Hepatocyte (in vitro differentiated cells): ENCODE data around the gene LAMP1. TPM values are rescaled to one million over a fixed set of nuclear protein-coding genes. Genes with fewer than 3 reads are reported as not detected.

ENCODE experiments used
- DNase-seq: peaks from one replicate; pipeline ENCODE4 v3.0.0-alpha.2; 2016; ENCODE audit warnings: low spot score
- H2AFZ ChIP-seq: fragments of 200-600 bp; sonication (generic); 2 replicates; pipeline ENCODE4 v1.6.0; 2016; ENCODE audit warnings: antibody characterized with exemption, mild to moderate bottlenecking
- H3K27ac ChIP-seq: fragments of 200-600 bp; sonication (generic); 2 replicates; pipeline ENCODE4 v1.5.1; 2016; ENCODE audit warnings: mild to moderate bottlenecking
- H3K27me3 ChIP-seq: fragments of 200-600 bp; sonication (generic); 2 replicates; pipeline ENCODE4 v1.6.1; 2016
- H3K36me3 ChIP-seq: fragments of 200-600 bp; sonication (generic); replicated peaks from 2 replicates; pipeline ENCODE4 v1.5.1; 2016; ENCODE audit warnings: low read depth; ENCODE audit not compliant: insufficient read depth
- H3K4me1 ChIP-seq: fragments of 200-600 bp; sonication (generic); 2 replicates; pipeline ENCODE4 v1.5.1; 2016; ENCODE audit warnings: mild to moderate bottlenecking, moderate library complexity; ENCODE audit not compliant: insufficient read depth
- H3K4me2 ChIP-seq: fragments of 200-600 bp; sonication (generic); 2 replicates; pipeline ENCODE4 v1.6.0; 2016
- H3K4me3 ChIP-seq: fragments of 200-600 bp; sonication (generic); 2 replicates; pipeline ENCODE4 v1.5.1; 2016; ENCODE audit warnings: mild to moderate bottlenecking
- H3K79me2 ChIP-seq: fragments of 200-600 bp; sonication (generic); 2 replicates; pipeline ENCODE4 v1.6.0; 2017; ENCODE audit warnings: mild to moderate bottlenecking
- H3K9me2 ChIP-seq: fragments of 200-600 bp; sonication (generic); replicated peaks from 2 replicates; pipeline ENCODE4 v1.6.0; 2017; ENCODE audit warnings: mild to moderate bottlenecking; ENCODE audit not compliant: insufficient read depth
- H3K9me3 ChIP-seq: fragments of 200-600 bp; sonication (generic); 2 replicates; pipeline ENCODE4 v1.5.1; 2016; ENCODE audit warnings: low read depth, mild to moderate bottlenecking
- H4K20me1 ChIP-seq: fragments of 200-600 bp; sonication (generic); 2 replicates; pipeline ENCODE4 v1.6.0; 2016; ENCODE audit warnings: mild to moderate bottlenecking; ENCODE audit not compliant: insufficient read depth, poor library complexity, severe bottlenecking
- EZH2 ChIP-seq: fragments of 200-600 bp; sonication (generic); IDR thresholded peaks from 2 replicates; pipeline ENCODE4 v1.6.1; 2016; ENCODE audit warnings: antibody characterized with exemption, mild to moderate bottlenecking, borderline replicate concordance
- EZH2phosphoT487 ChIP-seq: fragments of 200-600 bp; sonication (generic); IDR thresholded peaks from one replicate; pipeline ENCODE4 v1.6.1; 2018; ENCODE audit warnings: antibody characterized with exemption, mild to moderate bottlenecking, low read depth, moderate library complexity; ENCODE audit not compliant: unreplicated experiment, severe bottlenecking
- WGBS: methylation state at CpG from one replicate; pipeline ENCODE4 v1.1.6; 2016; ENCODE audit warnings: low lambda C conversion rate; ENCODE audit errors: missing lambda C conversion rate; 5-methylcytosine and 5-hydroxymethylcytosine counted together
- polyA plus RNA-seq: library from polyadenylated mRNA; unstranded; fragments of >200 nt; fragmentation: Nextera tagmentation; extraction: Ambion mirVana; gene quantifications from 2 replicates; pipeline ENCODE4 v1.2.1, GENCODE V29; 2016
- total RNA-seq: library from RNA; depleted of rRNA; stranded (reverse); fragments of >200 nt; gene quantifications from 2 replicates; pipeline ENCODE4 v1.2.3, GENCODE V29; 2014
- TF ChIP-seq, protein P1 (sequence below): fragments of 200-600 bp; sonication (generic); IDR thresholded peaks from 2 replicates; pipeline ENCODE4 v1.5.1; 2016; ENCODE audit warnings: antibody characterized with exemption, mild to moderate bottlenecking; ENCODE audit not compliant: poor library complexity

Gene LAMP1
- total and polyA plus RNA-seq, 2 experiments from 2014 or later = 190 to 233 TPM

DNA sequence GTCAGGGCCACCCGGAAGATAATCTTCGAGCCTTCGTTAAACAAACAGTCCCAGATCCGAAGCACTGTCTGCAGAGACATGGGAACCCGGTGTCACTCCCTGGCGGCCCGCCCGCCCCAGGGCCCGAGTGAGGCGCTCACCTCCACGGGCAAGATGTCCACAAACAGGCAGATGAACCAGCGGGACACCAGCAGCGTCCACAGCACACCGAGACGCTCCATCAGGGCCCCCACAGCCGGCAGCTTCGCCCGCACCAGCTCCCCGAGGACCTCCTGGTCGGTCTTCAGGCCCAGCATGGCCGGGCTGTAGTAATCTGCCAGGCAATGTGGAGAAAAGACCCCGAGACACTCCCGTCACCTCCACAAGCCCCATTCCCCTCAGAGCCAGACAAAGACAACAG lies 28.7 kb downstream of the LAMP1 start:
- peaks cover 4% of the 10 kb centered on the region for H3K36me3 ChIP-seq
- WGBS = 86% methylated on average over 23 of the region's 23 CpGs
- TF ChIP-seq EZH2phosphoT487 (no peak), EZH2 (no peak)
- TF ChIP-seq, protein P1, sequence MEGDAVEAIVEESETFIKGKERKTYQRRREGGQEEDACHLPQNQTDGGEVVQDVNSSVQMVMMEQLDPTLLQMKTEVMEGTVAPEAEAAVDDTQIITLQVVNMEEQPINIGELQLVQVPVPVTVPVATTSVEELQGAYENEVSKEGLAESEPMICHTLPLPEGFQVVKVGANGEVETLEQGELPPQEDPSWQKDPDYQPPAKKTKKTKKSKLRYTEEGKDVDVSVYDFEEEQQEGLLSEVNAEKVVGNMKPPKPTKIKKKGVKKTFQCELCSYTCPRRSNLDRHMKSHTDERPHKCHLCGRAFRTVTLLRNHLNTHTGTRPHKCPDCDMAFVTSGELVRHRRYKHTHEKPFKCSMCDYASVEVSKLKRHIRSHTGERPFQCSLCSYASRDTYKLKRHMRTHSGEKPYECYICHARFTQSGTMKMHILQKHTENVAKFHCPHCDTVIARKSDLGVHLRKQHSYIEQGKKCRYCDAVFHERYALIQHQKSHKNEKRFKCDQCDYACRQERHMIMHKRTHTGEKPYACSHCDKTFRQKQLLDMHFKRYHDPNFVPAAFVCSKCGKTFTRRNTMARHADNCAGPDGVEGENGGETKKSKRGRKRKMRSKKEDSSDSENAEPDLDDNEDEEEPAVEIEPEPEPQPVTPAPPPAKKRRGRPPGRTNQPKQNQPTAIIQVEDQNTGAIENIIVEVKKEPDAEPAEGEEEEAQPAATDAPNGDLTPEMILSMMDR = no peak

GRCh38 chr13:113327391-113327765 lies 30.3 kb downstream of the LAMP1 start:
- WGBS = 92% methylated on average over 13 of the region's 13 CpGs
- TF ChIP-seq EZH2phosphoT487 (no peak), EZH2 (no peak)
- TF ChIP-seq, protein P1 = no peak
- H3K27ac ChIP-seq = no peak overlapping the region
- no peaks in the 10 kb centered on the region for H3K9me2 ChIP-seq
- no peaks in the 10 kb centered on the region for H3K27me3 ChIP-seq
- no peaks in the 10 kb centered on the region for H3K9me3 ChIP-seq
- H3K4me2 ChIP-seq = no peak overlapping the region
- H3K79me2 ChIP-seq = no peaks in the 10 kb centered on the region
- H4K20me1 ChIP-seq = no peaks in the 10 kb centered on the region
- H3K4me3 ChIP-seq = no peak overlapping the region
- no peak overlapping the region for H2AFZ ChIP-seq
- H3K36me3 ChIP-seq = peaks cover 4% of the 10 kb centered on the region
- no peak for DNase-seq
- H3K4me1 ChIP-seq = no peaks in the 10 kb centered on the region

More for the DNA sequence above, 28.7 kb downstream of the LAMP1 start:
- no peaks in the 10 kb centered on the region for H3K27me3 ChIP-seq
- no peaks in the 10 kb centered on the region for H3K9me3 ChIP-seq
- H3K4me3 ChIP-seq = no peak overlapping the region
- DNase-seq = no peak
- H4K20me1 ChIP-seq = no peaks in the 10 kb centered on the region
- H3K4me2 ChIP-seq = no peak overlapping the region
- no peaks in the 10 kb centered on the region for H3K4me1 ChIP-seq
- H3K79me2 ChIP-seq = no peaks in the 10 kb centered on the region
- no peaks in the 10 kb centered on the region for H3K9me2 ChIP-seq
- no peak overlapping the region for H3K27ac ChIP-seq
- H2AFZ ChIP-seq = no peak overlapping the region

DNA sequence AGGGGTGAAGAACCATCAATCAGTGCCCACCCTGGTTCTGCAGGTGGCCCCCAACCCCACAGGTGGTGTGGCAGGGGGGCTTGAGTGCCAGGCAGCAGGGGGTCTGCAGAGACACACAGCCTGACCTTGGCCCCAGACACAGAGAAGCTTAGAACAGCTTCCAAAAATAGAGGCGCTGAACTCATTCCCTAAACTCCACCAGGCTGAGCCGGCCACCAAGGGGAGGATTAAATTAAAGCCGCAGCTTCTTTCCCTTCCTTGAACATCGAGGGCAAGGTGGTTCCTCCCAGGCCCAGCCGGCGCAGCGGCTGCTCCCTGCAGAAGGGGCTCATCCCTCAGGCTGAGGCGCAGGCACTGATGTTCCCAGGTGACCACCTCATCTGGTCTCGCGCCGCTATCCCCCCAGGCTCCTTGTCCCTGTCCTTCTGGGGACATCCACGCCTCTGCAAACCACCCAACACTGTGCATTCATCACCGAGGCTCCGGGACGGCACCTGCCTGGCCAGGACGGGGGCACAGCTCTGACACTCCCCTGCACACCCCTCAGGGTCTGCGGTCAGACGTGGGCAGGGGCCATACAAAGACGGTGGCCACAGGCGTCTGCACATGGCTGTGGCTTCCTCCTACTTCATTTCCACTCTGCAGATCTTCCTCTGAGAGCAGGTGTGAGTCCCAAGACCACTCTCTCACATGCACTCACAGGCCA lies 30.9 kb downstream of the LAMP1 start:
- H3K4me2 ChIP-seq = no peak overlapping the region
- H4K20me1 ChIP-seq = no peaks in the 10 kb centered on the region
- no peak overlapping the region for H3K27ac ChIP-seq
- no peaks in the 10 kb centered on the region for H3K79me2 ChIP-seq
- WGBS = 91% methylated on average over 19 of the region's 20 CpGs
- DNase-seq = no peak
- no peaks in the 10 kb centered on the region for H3K9me2 ChIP-seq
- no peak overlapping the region for H3K4me3 ChIP-seq
- H3K4me1 ChIP-seq = no peaks in the 10 kb centered on the region
- H3K27me3 ChIP-seq = no peaks in the 10 kb centered on the region
- H2AFZ ChIP-seq = no peak overlapping the region
- no peaks in the 10 kb centered on the region for H3K9me3 ChIP-seq
- peaks cover 3% of the 10 kb centered on the region for H3K36me3 ChIP-seq
- TF ChIP-seq, protein P1 = no peak
- no peak for TF ChIP-seq EZH2phosphoT487
- no peak for TF ChIP-seq EZH2

DNA sequence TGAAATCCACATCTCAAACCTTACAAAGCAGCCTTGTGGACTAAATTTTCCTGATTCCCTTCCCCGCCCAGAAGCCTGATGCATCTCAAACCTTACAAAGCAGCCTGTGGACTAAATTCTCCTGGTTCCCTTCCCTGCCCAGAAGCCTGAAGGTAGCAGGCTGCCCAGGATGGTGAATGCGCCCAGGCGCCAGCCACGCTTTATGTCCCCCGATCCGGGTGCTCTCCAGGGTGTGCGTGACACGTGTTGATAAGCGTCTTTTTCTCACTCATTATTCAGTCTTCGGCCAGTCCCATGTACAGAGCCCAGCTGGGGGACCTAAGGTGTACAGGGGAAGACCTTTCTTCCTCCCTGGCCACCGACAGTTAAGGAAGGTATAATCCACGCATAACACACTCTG lies 31.8 kb downstream of the LAMP1 start:
- 96% methylated on average over 12 of the region's 12 CpGs for WGBS
- no peak for DNase-seq
- Histone ChIP-seq H3K27ac (no peak overlapping the region), H3K4me2 (no peak overlapping the region), H3K27me3 (no peaks in the 10 kb centered on the region), H3K4me1 (no peaks in the 10 kb centered on the region), H3K9me2 (no peaks in the 10 kb centered on the region), H3K9me3 (no peaks in the 10 kb centered on the region), H3K36me3 (no peaks in the 10 kb centered on the region), H3K4me3 (no peak overlapping the region), H4K20me1 (no peaks in the 10 kb centered on the region), H2AFZ (no peak overlapping the region), H3K79me2 (no peaks in the 10 kb centered on the region)
- TF ChIP-seq, protein P1 = no peak
- TF ChIP-seq EZH2phosphoT487 = no peak
- TF ChIP-seq EZH2 = no peak
